T-helper 2 cell treated with Interferon-gamma antibody and Interleukin-4, amounts not matched to agents 5 μg/mL and 100 μg/mL, for 36 hours (primary cell): ENCODE data around the gene GADD45G.

ENCODE experiments used
- DNase-seq: peaks from one replicate; pipeline ENCODE4 v3.0.0; 2021; ENCODE audit warnings: low spot score
- H3K27ac Mint-ChIP-seq: one replicate; pipeline ENCODE4 v1.8.0; 2021; ENCODE audit warnings: mild to moderate bottlenecking, mixed read lengths
- H3K27me3 Mint-ChIP-seq: one replicate; pipeline ENCODE4 v1.8.0; 2021; ENCODE audit warnings: low read depth, mixed read lengths
- H3K36me3 Mint-ChIP-seq: one replicate; pipeline ENCODE4 v1.8.0; 2021; ENCODE audit warnings: low read depth, mixed read lengths
- H3K4me1 Mint-ChIP-seq: one replicate; pipeline ENCODE4 v1.8.0; 2021; ENCODE audit warnings: low read depth, mixed read lengths
- H3K4me3 Mint-ChIP-seq: one replicate; pipeline ENCODE4 v1.8.0; 2022; ENCODE audit warnings: mild to moderate bottlenecking, moderate library complexity, mixed read lengths
- H3K9me3 Mint-ChIP-seq: one replicate; pipeline ENCODE4 v1.8.0; 2021; ENCODE audit warnings: mixed read lengths

Gene GADD45G

DNA sequence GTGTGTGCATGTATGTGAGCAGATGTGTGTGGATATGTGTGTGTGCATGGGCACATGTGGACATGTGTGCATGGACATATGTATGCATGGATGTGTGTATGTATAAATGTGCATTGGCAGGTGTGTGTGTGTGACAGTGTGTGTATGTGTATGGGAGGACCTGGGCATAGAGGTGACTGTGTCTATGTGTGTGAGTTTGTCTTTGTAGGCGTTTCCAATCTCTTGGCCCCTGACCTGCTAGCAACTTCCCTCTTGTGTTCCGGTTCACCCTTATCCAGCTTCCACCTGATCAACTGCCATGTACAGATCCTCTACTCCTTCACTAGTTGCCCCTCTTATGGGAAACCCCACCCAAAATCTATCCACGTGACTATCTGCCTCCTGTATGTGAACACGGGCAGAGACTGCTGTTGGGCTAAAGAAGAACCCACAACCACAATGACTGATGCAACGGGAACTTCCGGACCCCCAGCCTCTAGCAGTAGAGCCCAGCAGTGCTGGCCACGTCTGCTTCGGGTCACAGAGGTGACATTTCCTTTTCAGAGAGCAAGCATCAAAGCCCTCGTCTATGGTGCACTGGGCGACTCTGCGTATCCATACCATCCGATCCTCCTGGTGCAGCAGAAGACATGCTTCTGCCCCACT lies 24.9 kb upstream of the GADD45G start:
- Mint-ChIP-seq H3K4me3 (peak overlapping the region; percentile 11), H3K27me3 (peaks cover 63% of the 10 kb centered on the region), H3K27ac (peak overlapping the region; percentile 29), H3K4me1 (peaks cover 12% of the 10 kb centered on the region), H3K9me3 (peaks cover 10% of the 10 kb centered on the region), H3K36me3 (no peaks in the 10 kb centered on the region)
- DNase-seq, result no peak

DNA sequence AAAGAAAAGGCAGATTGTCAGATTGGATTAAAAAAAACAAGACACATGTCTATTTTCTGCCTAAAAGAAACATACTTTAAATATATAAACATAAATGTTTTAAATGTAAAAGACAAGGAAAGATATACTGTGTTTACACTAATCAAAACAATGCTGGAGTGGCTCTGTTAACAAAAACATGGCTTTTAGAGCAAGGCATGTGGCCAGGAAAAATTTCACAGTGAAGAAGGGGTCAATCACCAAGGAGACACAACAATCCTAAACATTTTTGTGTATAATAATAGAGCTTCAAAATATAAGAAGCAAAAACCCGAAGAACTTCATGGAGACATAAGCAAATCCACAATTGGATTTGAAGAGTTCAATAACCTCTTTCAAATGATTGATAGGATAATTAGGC lies 18.5 kb upstream of the GADD45G start:
- peaks cover 71% of the 10 kb centered on the region for H3K27me3 Mint-ChIP-seq

GRCh38 chr9:89588271-89588879 lies 16.4 kb upstream of the GADD45G start:
- no peak overlapping the region for H3K4me3 Mint-ChIP-seq
- peaks cover 10% of the 10 kb centered on the region for H3K9me3 Mint-ChIP-seq
- DNase-seq, result no peak
- peaks cover 60% of the 10 kb centered on the region for H3K27me3 Mint-ChIP-seq
- no peak overlapping the region for H3K27ac Mint-ChIP-seq
- H3K4me1 Mint-ChIP-seq, result peaks cover 2% of the 10 kb centered on the region
- no peaks in the 10 kb centered on the region for H3K36me3 Mint-ChIP-seq

More for the DNA sequence above, 18.5 kb upstream of the GADD45G start:
- Mint-ChIP-seq H3K27ac (no peak overlapping the region), H3K4me3 (no peak overlapping the region), H3K9me3 (peaks cover 10% of the 10 kb centered on the region), H3K4me1 (peaks cover 2% of the 10 kb centered on the region), H3K36me3 (no peaks in the 10 kb centered on the region)
- no peak for DNase-seq

DNA sequence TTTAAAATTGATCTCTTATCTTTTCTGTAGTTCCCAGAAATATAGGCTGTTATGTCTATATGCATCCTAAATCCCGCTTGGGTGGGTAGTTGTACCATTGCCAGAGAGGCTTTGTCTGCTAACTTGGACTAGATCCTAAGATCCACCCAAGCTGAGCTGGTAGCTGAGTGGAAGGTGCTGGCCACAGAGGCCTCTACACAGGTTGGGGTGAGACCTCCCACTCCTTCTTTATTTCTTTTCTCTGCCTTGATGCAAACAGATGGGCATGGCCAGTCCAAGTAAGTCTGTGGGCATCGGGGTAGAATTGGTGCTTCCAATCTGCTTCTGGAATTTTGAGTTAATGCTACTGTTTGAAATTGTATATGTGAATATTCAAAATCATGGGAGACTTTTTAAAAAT lies 14.4 kb upstream of the GADD45G start:
- no peaks in the 10 kb centered on the region for H3K36me3 Mint-ChIP-seq
- DNase-seq, result no peak
- H3K4me1 Mint-ChIP-seq, result peaks cover 3% of the 10 kb centered on the region
- no peak overlapping the region for H3K27ac Mint-ChIP-seq
- no peak overlapping the region for H3K4me3 Mint-ChIP-seq
- H3K9me3 Mint-ChIP-seq, result no peaks in the 10 kb centered on the region
- peaks cover 45% of the 10 kb centered on the region for H3K27me3 Mint-ChIP-seq

DNA sequence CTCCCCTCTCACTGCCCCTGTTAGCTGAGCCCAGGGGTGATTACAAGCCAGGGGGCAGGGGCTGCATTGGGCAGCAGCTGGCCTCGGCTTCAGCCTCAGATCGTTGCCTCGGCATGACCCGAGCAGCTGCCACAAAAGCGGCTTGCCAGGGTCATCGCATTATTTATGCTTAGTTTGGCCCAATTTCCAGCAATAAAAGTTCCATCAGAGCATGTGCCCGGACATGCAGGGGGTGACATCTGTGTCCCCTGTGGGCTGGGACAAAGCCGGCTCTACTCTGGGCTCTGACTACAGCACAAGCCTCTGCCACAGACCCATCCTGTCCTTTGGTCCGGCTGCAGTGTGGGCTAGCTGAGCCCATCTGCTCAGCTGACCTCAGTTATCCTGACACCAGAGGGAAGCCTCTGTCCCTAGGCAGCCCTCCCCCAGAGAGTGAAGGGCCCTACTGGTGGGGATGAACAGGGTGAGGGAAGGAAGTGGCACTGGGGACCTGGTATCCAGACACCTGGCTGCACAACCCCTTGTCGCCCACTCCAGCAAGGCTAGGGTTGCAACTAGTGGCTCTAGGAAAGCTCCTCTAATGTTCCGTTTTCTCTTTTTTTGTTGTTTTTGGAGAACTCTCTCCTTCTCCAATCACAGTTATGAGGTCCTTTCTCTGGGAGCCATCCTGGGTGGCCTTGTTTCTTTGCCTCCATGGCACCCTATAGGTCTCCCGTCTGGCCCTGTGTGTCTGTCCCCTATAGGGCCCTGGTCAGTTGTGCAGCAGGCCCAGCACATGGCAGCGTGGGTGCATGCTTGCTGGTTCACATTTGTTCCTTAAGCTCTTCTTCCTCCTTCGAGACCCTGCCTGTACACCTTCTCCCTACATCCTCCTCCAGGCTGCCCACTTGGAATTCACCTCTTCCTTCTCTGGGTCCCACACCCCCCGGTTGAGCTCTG lies 13.3 kb upstream of the GADD45G start:
- Mint-ChIP-seq H3K27me3 (peaks cover 40% of the 10 kb centered on the region), H3K36me3 (no peaks in the 10 kb centered on the region), H3K27ac (no peak overlapping the region), H3K4me1 (peaks cover 2% of the 10 kb centered on the region), H3K9me3 (no peaks in the 10 kb centered on the region), H3K4me3 (no peak overlapping the region)
- no peak for DNase-seq

DNA sequence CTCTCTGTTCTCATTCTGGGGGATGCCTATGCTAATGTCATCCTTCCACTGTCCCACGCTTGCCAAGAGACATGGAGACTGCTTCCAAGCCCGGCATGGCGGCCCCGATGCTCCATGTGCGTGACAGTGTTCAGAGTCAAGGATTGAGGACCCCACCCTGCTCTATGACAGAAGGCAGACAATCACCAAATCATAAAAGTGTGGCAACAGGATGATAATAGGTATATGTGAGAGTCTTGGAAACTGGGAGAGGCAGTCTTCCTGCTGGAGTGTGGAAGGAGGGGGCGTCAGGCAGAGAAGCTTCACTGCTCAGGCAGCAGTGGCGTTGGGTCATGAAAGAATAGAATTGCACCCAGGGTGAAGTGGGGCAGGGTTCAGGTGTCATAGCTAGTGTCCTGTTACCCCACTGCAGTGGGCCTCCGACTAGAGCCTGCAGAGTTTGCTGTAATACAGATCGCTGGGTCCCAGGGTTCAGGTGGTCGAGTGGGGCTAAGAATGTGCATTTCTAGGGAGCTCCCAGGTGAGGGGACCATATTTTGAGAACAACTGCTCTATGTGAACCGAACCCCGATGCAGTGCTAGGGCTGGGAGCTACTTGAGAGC lies 12.5 kb upstream of the GADD45G start:
- Mint-ChIP-seq H3K4me1 (peaks cover 2% of the 10 kb centered on the region), H3K27me3 (peaks cover 34% of the 10 kb centered on the region), H3K4me3 (no peak overlapping the region), H3K36me3 (no peaks in the 10 kb centered on the region), H3K9me3 (no peaks in the 10 kb centered on the region), H3K27ac (no peak overlapping the region)
- no peak for DNase-seq

GRCh38 chr9:89592963-89593726 lies 11.7 kb upstream of the GADD45G start:
- Mint-ChIP-seq H3K4me1 (peaks cover 2% of the 10 kb centered on the region), H3K27ac (no peak overlapping the region), H3K36me3 (no peaks in the 10 kb centered on the region), H3K4me3 (no peak overlapping the region), H3K27me3 (peaks cover 28% of the 10 kb centered on the region), H3K9me3 (no peaks in the 10 kb centered on the region)
- no peak for DNase-seq

DNA sequence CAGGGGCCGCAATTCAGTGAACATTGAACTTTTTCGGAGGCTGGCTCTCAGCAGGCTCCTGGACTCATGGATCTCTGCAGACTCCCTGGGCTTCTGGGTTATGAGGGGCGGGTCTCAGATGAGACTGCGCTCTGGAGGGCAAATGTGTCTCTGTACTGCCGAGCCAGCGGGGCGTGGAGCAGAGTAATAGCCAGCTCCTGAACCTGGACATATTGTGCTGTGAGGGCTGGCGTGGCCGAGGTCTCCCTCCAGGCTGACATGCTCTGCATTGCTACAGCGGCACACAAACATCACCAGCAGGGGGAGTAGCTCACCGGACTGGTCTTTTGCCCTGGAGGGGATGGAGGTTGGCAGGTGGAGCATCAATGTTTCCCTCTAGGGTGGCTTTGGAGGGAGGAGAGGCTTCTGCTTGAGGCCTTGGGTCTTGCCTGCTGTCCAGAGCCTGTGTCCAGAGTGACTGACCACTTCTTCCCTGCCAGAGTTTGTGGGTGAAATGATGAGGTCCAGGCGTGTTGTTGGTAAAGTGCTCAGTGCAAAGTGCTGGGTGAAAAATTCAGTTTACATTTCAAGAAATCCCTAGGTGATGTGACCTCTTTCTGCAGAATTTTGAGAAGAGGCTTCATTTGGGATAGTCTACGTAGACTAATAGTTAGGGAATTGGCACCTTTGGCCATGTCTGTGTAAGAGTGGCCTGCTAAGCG lies 10.9 kb upstream of the GADD45G start:
- DNase-seq, result peak; percentile 45
- no peak overlapping the region for H3K4me3 Mint-ChIP-seq
- H3K9me3 Mint-ChIP-seq, result no peaks in the 10 kb centered on the region
- H3K4me1 Mint-ChIP-seq, result peaks cover 2% of the 10 kb centered on the region
- H3K27ac Mint-ChIP-seq, result no peak overlapping the region
- peaks cover 24% of the 10 kb centered on the region for H3K27me3 Mint-ChIP-seq
- no peaks in the 10 kb centered on the region for H3K36me3 Mint-ChIP-seq

GRCh38 chr9:89594811-89595550 lies 9.8 kb upstream of the GADD45G start:
- no peak for DNase-seq
- peaks cover 2% of the 10 kb centered on the region for H3K4me1 Mint-ChIP-seq
- no peak overlapping the region for H3K4me3 Mint-ChIP-seq
- H3K9me3 Mint-ChIP-seq, result no peaks in the 10 kb centered on the region
- no peaks in the 10 kb centered on the region for H3K36me3 Mint-ChIP-seq
- peaks cover 26% of the 10 kb centered on the region for H3K27me3 Mint-ChIP-seq
- H3K27ac Mint-ChIP-seq, result no peak overlapping the region

- H3K4me3 Mint-ChIP-seq, result no peak overlapping the region
- no peaks in the 10 kb centered on the region for H3K36me3 Mint-ChIP-seq
- DNase-seq, result no peak
- no peak overlapping the region for H3K27ac Mint-ChIP-seq
- H3K9me3 Mint-ChIP-seq, result no peaks in the 10 kb centered on the region
- peaks cover 2% of the 10 kb centered on the region for H3K4me1 Mint-ChIP-seq
- H3K27me3 Mint-ChIP-seq, result peaks cover 30% of the 10 kb centered on the region
Measured at GRCh38 chr9:89595646-89596045, 9.2 kb upstream of the GADD45G start.

GRCh38 chr9:89596937-89597555 lies 7.8 kb upstream of the GADD45G start:
- H3K9me3 Mint-ChIP-seq, result no peaks in the 10 kb centered on the region
- no peak overlapping the region for H3K27ac Mint-ChIP-seq
- no peak overlapping the region for H3K4me3 Mint-ChIP-seq
- DNase-seq, result no peak
- H3K4me1 Mint-ChIP-seq, result peaks cover 2% of the 10 kb centered on the region
- H3K36me3 Mint-ChIP-seq, result no peaks in the 10 kb centered on the region
- H3K27me3 Mint-ChIP-seq, result peaks cover 31% of the 10 kb centered on the region

- Mint-ChIP-seq H3K27ac (no peak overlapping the region), H3K4me3 (no peak overlapping the region)
Measured at GRCh38 chr9:89597711-89598362, 7.0 kb upstream of the GADD45G start.

More at GRCh38 chr9:89597711-89598362, 7.0 kb upstream of the GADD45G start:
- Mint-ChIP-seq H3K36me3 (no peaks in the 10 kb centered on the region), H3K9me3 (no peaks in the 10 kb centered on the region), H3K27me3 (peaks cover 30% of the 10 kb centered on the region), H3K4me1 (peaks cover 5% of the 10 kb centered on the region)
- DNase-seq, result peak; percentile 45
